GM12878 (cell line): ENCODE data around the gene RBSN. TPM values are rescaled to one million over a fixed set of nuclear protein-coding genes. Genes with fewer than 3 reads are reported as not detected.

Source experiments
- ATAC-seq: fragments of 200-7000 bp; cut with Tn5 transposase; 3 replicates; pipeline ENCODE4 v1.9.1; 2020; ENCODE audit warnings: mild to moderate bottlenecking, moderate library complexity
- BruUV-seq: library from RNA; stranded (reverse); fragments of 400-500 nt; replicated peaks from 2 replicates; lab custom pipeline; 2021; lab: Mats Ljungman, UMichigan
- CTCF ChIA-PET: fragments of 300-600 bp; sonication (Branson Sonifier 250); formaldehyde crosslinking; extraction: SDS; loops from one replicate; lab custom pipeline; 2021; ENCODE audit warnings: inconsistent platforms; lab: Yijun Ruan, JAX
- POLR2A ChIA-PET: fragments of 350-600 bp; formaldehyde crosslinking; extraction: SDS; loops from one replicate; lab custom pipeline; 2021; ENCODE audit warnings: inconsistent platforms; lab: Charles Lee
- RAD21 ChIA-PET: fragments of 300-600 bp; sonication (Branson Sonifier 250); formaldehyde crosslinking; loops from one replicate; lab custom pipeline; 2023; ENCODE audit warnings: antibody characterized with exemption; ENCODE audit not compliant: unreplicated experiment; lab: Charles Lee
- SMC1A ChIA-PET: fragments of 300-600 bp; sonication (Branson Sonifier 250); formaldehyde crosslinking; loops from one replicate; lab custom pipeline; 2023; ENCODE audit not compliant: unreplicated experiment, uncharacterized antibody; lab: Charles Lee
- DNase-seq: peaks from one replicate; pipeline ENCODE4 v3.0.0-alpha.2; 2011; ENCODE audit warnings: low read depth, low spot score
- FAIRE-seq: peaks from 3 replicates; lab custom pipeline; 2011; peaks lifted over from hg19 to GRCh38; lab: Jason Lieb, UNC
- H2AFZ ChIP-seq: 2 replicates; pipeline ENCODE4 v1.6.0; 2011; ENCODE audit warnings: low read depth, low read length, control low read depth; ENCODE audit not compliant: control insufficient read depth
- H3K27ac ChIP-seq: 2 replicates; pipeline ENCODE4 v1.5.1; 2011; ENCODE audit warnings: control low read depth; ENCODE audit not compliant: control insufficient read depth, insufficient read depth
- H3K27me3 ChIP-seq, 2 experiments: replicated peaks in 1 of 2; 2 replicates each; pipeline versions ENCODE4 v1.6.0 to v1.6.1; 2011; ENCODE audit warnings: low read length in 1 of 2; ENCODE audit not compliant: control insufficient read depth in 2 of 2, insufficient read depth in 2 of 2
- H3K36me3 ChIP-seq, 2 experiments: 2 replicates each; pipeline ENCODE4 v1.5.1; 2011; ENCODE audit warnings: low read length in 1 of 2; ENCODE audit not compliant: control insufficient read depth in 2 of 2, insufficient read depth in 2 of 2
- H3K4me1 ChIP-seq: 2 replicates; pipeline ENCODE4 v1.6.1; 2011; ENCODE audit warnings: mild to moderate bottlenecking, low read length, moderate library complexity, mixed read lengths; ENCODE audit not compliant: control insufficient read depth, insufficient read depth
- H3K4me2 ChIP-seq: 2 replicates; pipeline ENCODE4 v1.6.0; 2011; ENCODE audit warnings: control low read depth; ENCODE audit not compliant: control insufficient read depth, insufficient read depth
- H3K4me3 ChIP-seq: fragments of 200-600 bp; sonication (generic); 2 replicates; pipeline ENCODE4 v1.5.1; 2016
- H3K79me2 ChIP-seq: 2 replicates; pipeline ENCODE4 v1.6.0; 2011; ENCODE audit warnings: low read length; ENCODE audit not compliant: control insufficient read depth, insufficient read depth
- H3K9ac ChIP-seq: 2 replicates; pipeline ENCODE4 v1.8.0; 2011; ENCODE audit warnings: low read length, control low read depth, mixed read lengths; ENCODE audit not compliant: control insufficient read depth, insufficient read depth
- H3K9me3 ChIP-seq: replicated peaks from 3 replicates; pipeline ENCODE4 v1.5.1; 2011; ENCODE audit warnings: mild to moderate bottlenecking, low read length; ENCODE audit not compliant: control insufficient read depth, insufficient read depth
- H4K20me1 ChIP-seq: 2 replicates; pipeline ENCODE4 v1.6.0; 2011; ENCODE audit not compliant: control insufficient read depth, insufficient read depth
- ASH2L ChIP-seq: fragments of 300-600, 200-600 bp; sonication (generic); IDR thresholded peaks from 2 replicates; pipeline ENCODE4 v1.6.1; 2017; ENCODE audit warnings: low read depth, mild to moderate bottlenecking, borderline replicate concordance
- BCL11A ChIP-seq: IDR thresholded peaks from 2 replicates; pipeline ENCODE4 v1.6.1; 2011; ENCODE audit warnings: low read depth, low read length
- CEBPZ ChIP-seq: fragments of 150-350 bp; IDR thresholded peaks from 2 replicates; pipeline ENCODE4 v1.6.1; 2016; ENCODE audit warnings: low read depth, low read length
- CREB1 ChIP-seq: IDR thresholded peaks from 2 replicates; pipeline ENCODE4 v1.6.1; 2012; ENCODE audit warnings: low read depth, mild to moderate bottlenecking, inconsistent platforms
- EED ChIP-seq: sonication (generic); IDR thresholded peaks from 2 replicates; pipeline ENCODE4 v1.6.1; 2016; ENCODE audit warnings: antibody characterized with exemption, low read depth
- HDGF ChIP-seq: fragments of 450-650 bp; IDR thresholded peaks from 2 replicates; pipeline ENCODE4 v1.6.1; 2016; ENCODE audit warnings: antibody characterized with exemption
- MEF2B ChIP-seq: fragments of 450-650 bp; IDR thresholded peaks from 2 replicates; pipeline ENCODE4 v1.6.1; 2018; ENCODE audit warnings: mild to moderate bottlenecking, moderate library complexity; ENCODE audit not compliant: partially characterized antibody, poor library complexity, severe bottlenecking
- MTA2 ChIP-seq: fragments of 450-650 bp; IDR thresholded peaks from 2 replicates; pipeline ENCODE4 v1.6.1; 2016; ENCODE audit warnings: low read depth, mild to moderate bottlenecking, moderate library complexity
- MTA3 ChIP-seq: IDR thresholded peaks from 2 replicates; pipeline ENCODE4 v1.6.1; 2012; ENCODE audit warnings: low read length, inconsistent platforms, borderline replicate concordance
- NFIC ChIP-seq: IDR thresholded peaks from 2 replicates; pipeline ENCODE4 v1.6.1; 2012; ENCODE audit warnings: low read depth, mild to moderate bottlenecking, inconsistent platforms, low read length, moderate library complexity
- RBBP5 ChIP-seq: fragments of 200-600 bp; sonication (generic); conservative IDR thresholded peaks from 2 replicates; pipeline ENCODE4 v1.6.1; 2016
- RELA ChIP-seq: fragments of 450-650 bp; IDR thresholded peaks from 2 replicates; pipeline ENCODE4 v1.8.0; 2014; ENCODE audit warnings: borderline replicate concordance; ENCODE audit not compliant: partially characterized antibody
- RUNX3 ChIP-seq: IDR thresholded peaks from 2 replicates; pipeline ENCODE4 v1.6.1; 2012; ENCODE audit warnings: low read length, inconsistent platforms
- SPI1 ChIP-seq: IDR thresholded peaks from 2 replicates; pipeline ENCODE4 v1.6.1; 2011; ENCODE audit warnings: low read depth, mild to moderate bottlenecking, low read length, moderate library complexity, borderline replicate concordance; ENCODE audit not compliant: insufficient read depth
- USF2 ChIP-seq: IDR thresholded peaks from 2 replicates; pipeline ENCODE4 v1.6.1; 2011; ENCODE audit warnings: low read depth, low read length, improper control_type of control experiment, borderline replicate concordance
- YBX1 ChIP-seq: fragments of 450-650 bp; IDR thresholded peaks from 2 replicates; pipeline ENCODE4 v1.6.1; 2016; ENCODE audit warnings: antibody characterized with exemption
- ZNF592 ChIP-seq: fragments of 450-650 bp; IDR thresholded peaks from 2 replicates; pipeline ENCODE4 v1.6.1; 2017; ENCODE audit warnings: mild to moderate bottlenecking, moderate library complexity
- WGBS: methylation state at CpG from one replicate; pipeline ENCODE4 v1.1.6; 2016; ENCODE audit warnings: low lambda C conversion rate; ENCODE audit not compliant: insufficient replicate concordance, insufficient coverage; ENCODE audit errors: missing lambda C conversion rate; 5-methylcytosine and 5-hydroxymethylcytosine counted together
- in situ Hi-C: fragments of 300-500 bp; cut with MboI; formaldehyde crosslinking; loops from 9 replicates; pipeline ENCODE4 v1.14.3; 2018; ENCODE audit warnings: mixed read lengths
- intact Hi-C: fragments of 100-400 bp; cut with micrococcal nuclease; formaldehyde crosslinking; loops from one replicate; pipeline ENCODE4 v1.14.2; 2022; ENCODE audit not compliant: unreplicated experiment
- polyA plus RNA-seq, 11 experiments: library from polyadenylated mRNA; depleted of rRNA in 4 of 11; unstranded in 6 of 11; stranded (reverse) in 5 of 11; fragments of >200 nt; fragmentation: Nextera tagmentation in 4 of 11; fragmentation: Illumina TruSeq in 1 of 11; extraction: Ambion mirVana in 4 of 11; extraction: Trizol in 1 of 11; gene quantifications; 1 replicate in 1 of 11; 2 replicates in 10 of 11; pipeline versions ENCODE4 v1.2.1 to v1.2.3, GENCODE V29; 2011 to 2016; ENCODE audit warnings: inconsistent platforms in 2 of 11, missing spikeins in 2 of 11, low read depth in 1 of 11
- total RNA-seq, 4 experiments: library from RNA; depleted of rRNA in 3 of 4; stranded (reverse); fragments of >200 nt in 3 of 4; fragmentation: Illumina TruSeq in 1 of 4; extraction: Trizol in 1 of 4; gene quantifications; 2 replicates each; pipeline versions ENCODE4 v1.2.1 to v1.2.3, GENCODE V29; 2013 to 2021

Gene RBSN
- total and polyA plus RNA-seq, 10 of the 15 experiments (the other 5 are each of a cell fraction or from before 2014, with no cell fraction given), result 2.0 to 17.5 (median 10.5) TPM

DNA sequence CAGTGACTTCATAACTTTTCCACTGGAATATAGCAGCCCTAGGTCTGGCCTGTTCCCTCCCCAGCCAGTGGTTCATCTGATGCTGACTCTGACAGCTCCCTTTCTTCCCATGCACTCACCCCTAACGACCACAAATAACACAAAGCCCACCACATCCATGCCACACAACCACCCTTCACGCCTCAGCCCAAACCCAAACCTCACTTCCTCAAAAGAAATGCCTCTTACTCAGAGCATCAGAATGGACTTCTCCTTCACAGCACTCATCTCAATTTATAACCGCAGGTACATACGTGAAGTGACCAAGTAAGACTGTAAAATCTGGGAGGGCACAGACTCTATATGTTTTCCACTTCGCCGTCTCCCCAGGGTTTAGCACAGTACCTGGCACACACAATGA lies 1.1 kb downstream of the RBSN start:
- peaks cover 13% of the 10 kb centered on the region for H3K79me2 ChIP-seq
- FAIRE-seq (no peak), ATAC-seq (peak; percentile 48), DNase-seq (peak; percentile 51)
- peak overlapping the region; percentile 85 for H3K9ac ChIP-seq
- peak overlapping the region; percentile 69; the same call in 1 of the 2 replicates for H3K27ac ChIP-seq
- in situ Hi-C loops, result no loop called here
- peak overlapping the region; percentile 77 for H3K4me2 ChIP-seq
- WGBS, result 4% methylated on average over 6 of the region's 6 CpGs
- ChIA-PET CTCF (interaction anchor here (0.8 to 5.1 kb wide), 6 partner anchors 11 to 447 kb away, joined by 3 to 31 read pairs (median 3); no protein-coding TSS in a partner anchor), SMC1A (interaction anchor here (0.6 to 2.2 kb wide), 9 partner anchors 8 to 504 kb away, joined by 3 to 11 read pairs (median 5); partner anchors contain the start of genes BTD, HACL1 and NR2C2), POLR2A (interaction anchor here (0.6 to 2.2 kb wide), 9 partner anchors 8 to 1743 kb away, joined by 3 to 16 read pairs (median 4); partner anchors contain the start of genes CAPN7 and MRPS25), RAD21 (interaction anchor here (1.3 to 1.4 kb wide), 2 partner anchors 11 to 151 kb away, joined by 3 to 5 read pairs; partner anchors contain the start of gene NR2C2)
- no peaks in the 10 kb centered on the region for H4K20me1 ChIP-seq
- H2AFZ ChIP-seq, result no peak overlapping the region
- intact Hi-C loops, result loop anchor here (2.0 kb wide), 1 partner anchor 47 kb away; no protein-coding TSS in a partner anchor
- peaks cover 8% of the 10 kb centered on the region for H3K4me1 ChIP-seq
- peak overlapping the region; percentile 98 for H3K4me3 ChIP-seq
- BruUV-seq, result no TSS peak
- no peaks in the 10 kb centered on the region for H3K27me3 ChIP-seq
- H3K36me3 ChIP-seq, result peaks cover 1 to 20% of the 10 kb centered on the region in 2 experiments; a peak in 3 of 4 replicates
- H3K9me3 ChIP-seq, result no peaks in the 10 kb centered on the region
- peak; percentile 97 for TF ChIP-seq RUNX3
- TF ChIP-seq RELA, result no peak
- TF ChIP-seq NFIC, result peak; percentile 49
- no peak for TF ChIP-seq ASH2L
- no peak for TF ChIP-seq MEF2B
- no peak for TF ChIP-seq YBX1
- no peak for TF ChIP-seq CEBPZ
- TF ChIP-seq CREB1, result no peak
- TF ChIP-seq USF2, result no peak
- TF ChIP-seq EED, result peak; percentile 71
- peak; percentile 92 for TF ChIP-seq SPI1
- TF ChIP-seq ZNF592, result no peak
- peak; percentile 79; the same call in 1 of the 2 replicates for TF ChIP-seq HDGF
- TF ChIP-seq MTA3, result peak; percentile 61; the same call in 1 of the 2 replicates
- peak; percentile 55; the same call in 1 of the 2 replicates for TF ChIP-seq MTA2
- TF ChIP-seq BCL11A, result 0 out of 2 replicates have a peak, but pooled peaks have one; percentile 43
- no peak for TF ChIP-seq RBBP5
